ENCODE data around the gene TGFBR3L. TPM values are rescaled to one million over a fixed set of nuclear protein-coding genes. Genes with fewer than 3 reads are reported as not detected.
"Not testable (repeated sequence)": the region's sequence is repeated elsewhere in the genome, so short reads cannot be mapped to it uniquely, and the experiment has no call there.

TGFBR3L gene
- polyA plus RNA-seq, 1 donor (not counting 4 experiments of a cell fraction or from before 2014, with no cell fraction given): 0.28 TPM

GRCh38 chr19:7888145-7888825 is 26.3 kb upstream of the TGFBR3L start, which contains the start of gene LRRC8E:
Gene LRRC8E, plus strand, starts transcription at chr19:7888510. Its CDS starts 7,094 bp downstream, at chr19:7895604.
- no peak for TF ChIP-seq CTCF (optimal IDR thresholded peaks at IDR 0.05 in 1 of 3, IDR thresholded peaks at IDR 0.05 in 1 of 3, conservative IDR thresholded peaks at IDR 0.05 in 1 of 3; ENCODE audit: extremely low read depth in 1 of 3, insufficient read depth in 2 of 3, low read length in 3 of 3)
- no peak for TF ChIP-seq EZH2 (IDR thresholded peaks at IDR 0.05; ENCODE audit: low read length)
- Histone ChIP-seq H3K9me1 (ENCODE audit: control insufficient read depth, extremely low read depth, insufficient read depth, low read length) (no peaks in the 10 kb centered on the region), H2AFZ (ENCODE audit: control insufficient read depth, low read length) (peak within 1 kb of the TSS; percentile 82), H3K36me3 (ENCODE audit: control insufficient read depth in 2 of 2, extremely low read depth in 1 of 2, insufficient read depth in 2 of 2, low read length in 2 of 2) (peaks cover 0 to 2% of the 10 kb centered on the region in 2 experiments), H3K27ac (ENCODE audit: control insufficient read depth, insufficient read depth, low read length) (peak within 1 kb of the TSS; percentile 71), H3K27me3 (ENCODE audit: control insufficient read depth, extremely low read depth, insufficient read depth, low read length) (no peaks in the 10 kb centered on the region), H4K20me1 (ENCODE audit: control insufficient read depth, extremely low read depth, insufficient read depth, low read length) (no peaks in the 10 kb centered on the region), H3K9ac (ENCODE audit: control insufficient read depth, extremely low read depth, insufficient read depth, low read length) (peak within 1 kb of the TSS; percentile 88), H3K9me3 (ENCODE audit: control insufficient read depth, low read depth, low read length) (no peaks in the 10 kb centered on the region), H3K79me2 (ENCODE audit: control insufficient read depth, insufficient read depth, low read length) (peaks cover 14% of the 10 kb centered on the region), H3K4me3 (ENCODE audit: control insufficient read depth in 2 of 3, extremely low read depth in 1 of 3, insufficient read depth in 2 of 3, low read depth in 1 of 3, low read length in 3 of 3) (peak within 1 kb of the TSS; percentile 83 to 92 (median 91)), H3K4me1 (ENCODE audit: control insufficient read depth, extremely low read depth, insufficient read depth, low read length) (peaks cover 10% of the 10 kb centered on the region), H3K4me2 (ENCODE audit: control insufficient read depth, extremely low read depth, insufficient read depth, low read depth, low read length) (peak within 1 kb of the TSS; percentile 98)
- no peak for FAIRE-seq
- DNase-seq (ENCODE audit: low read depth, low spot score): no peak
- dilution Hi-C loops (cut with MboI; ENCODE audit: extremely low pct_ligation_motif_present, low sequenced_read_pairs): no loop called here

GRCh38 chr19:7888826-7889217 is 25.8 kb upstream of the TGFBR3L start:
- peak overlapping the region; percentile 88 for H3K9ac ChIP-seq (ENCODE audit: control insufficient read depth, extremely low read depth, insufficient read depth, low read length)
- H3K4me1 ChIP-seq (ENCODE audit: control insufficient read depth, extremely low read depth, insufficient read depth, low read length): peaks cover 11% of the 10 kb centered on the region
- peak overlapping the region; percentile 82 for H2AFZ ChIP-seq (ENCODE audit: control insufficient read depth, low read length)
- no peaks in the 10 kb centered on the region for H3K9me3 ChIP-seq (ENCODE audit: control insufficient read depth, low read depth, low read length)
- peaks cover 14% of the 10 kb centered on the region for H3K79me2 ChIP-seq (ENCODE audit: control insufficient read depth, insufficient read depth, low read length)
- no peak for FAIRE-seq
- no peak for DNase-seq (ENCODE audit: low read depth, low spot score)
- peaks cover 2 to 3% of the 10 kb centered on the region in 2 experiments for H3K36me3 ChIP-seq (ENCODE audit: control insufficient read depth in 2 of 2, extremely low read depth in 1 of 2, insufficient read depth in 2 of 2, low read length in 2 of 2)
- dilution Hi-C loops (cut with MboI; ENCODE audit: extremely low pct_ligation_motif_present, low sequenced_read_pairs): no loop called here
- TF ChIP-seq EZH2 (IDR thresholded peaks at IDR 0.05; ENCODE audit: low read length) (no peak), CTCF (optimal IDR thresholded peaks at IDR 0.05 in 1 of 3, IDR thresholded peaks at IDR 0.05 in 1 of 3, conservative IDR thresholded peaks at IDR 0.05 in 1 of 3; ENCODE audit: extremely low read depth in 1 of 3, insufficient read depth in 2 of 3, low read length in 3 of 3) (no peak)
- peak overlapping the region; percentile 71 for H3K27ac ChIP-seq (ENCODE audit: control insufficient read depth, insufficient read depth, low read length)
- H3K4me3 ChIP-seq (ENCODE audit: control insufficient read depth in 2 of 3, extremely low read depth in 1 of 3, insufficient read depth in 2 of 3, low read depth in 1 of 3, low read length in 3 of 3): peak overlapping the region; percentile 83 to 92 (median 91)
- H3K4me2 ChIP-seq (ENCODE audit: control insufficient read depth, extremely low read depth, insufficient read depth, low read depth, low read length): peak overlapping the region; percentile 98
- no peaks in the 10 kb centered on the region for H3K27me3 ChIP-seq (ENCODE audit: control insufficient read depth, extremely low read depth, insufficient read depth, low read length)
- H3K9me1 ChIP-seq (ENCODE audit: control insufficient read depth, extremely low read depth, insufficient read depth, low read length): no peaks in the 10 kb centered on the region
- no peaks in the 10 kb centered on the region for H4K20me1 ChIP-seq (ENCODE audit: control insufficient read depth, extremely low read depth, insufficient read depth, low read length)

- H3K9me1 ChIP-seq (ENCODE audit: control insufficient read depth, extremely low read depth, insufficient read depth, low read length); dilution Hi-C loops (cut with MboI; ENCODE audit: extremely low pct_ligation_motif_present, low sequenced_read_pairs); H3K4me2 ChIP-seq (ENCODE audit: control insufficient read depth, extremely low read depth, insufficient read depth, low read depth, low read length); FAIRE-seq; H3K36me3 ChIP-seq (ENCODE audit: control insufficient read depth in 2 of 2, extremely low read depth in 1 of 2, insufficient read depth in 2 of 2, low read length in 2 of 2); H4K20me1 ChIP-seq (ENCODE audit: control insufficient read depth, extremely low read depth, insufficient read depth, low read length); H2AFZ ChIP-seq (ENCODE audit: control insufficient read depth, low read length); H3K4me3 ChIP-seq (ENCODE audit: control insufficient read depth in 2 of 3, extremely low read depth in 1 of 3, insufficient read depth in 2 of 3, low read depth in 1 of 3, low read length in 3 of 3); H3K27me3 ChIP-seq (ENCODE audit: control insufficient read depth, extremely low read depth, insufficient read depth, low read length); H3K9ac ChIP-seq (ENCODE audit: control insufficient read depth, extremely low read depth, insufficient read depth, low read length); DNase-seq (ENCODE audit: low read depth, low spot score); H3K9me3 ChIP-seq (ENCODE audit: control insufficient read depth, low read depth, low read length): not testable (repeated sequence)
- Histone ChIP-seq H3K4me1 (ENCODE audit: control insufficient read depth, extremely low read depth, insufficient read depth, low read length) (peaks cover 35% of the 10 kb centered on the region), H3K79me2 (ENCODE audit: control insufficient read depth, insufficient read depth, low read length) (peaks cover 14% of the 10 kb centered on the region), H3K27ac (ENCODE audit: control insufficient read depth, insufficient read depth, low read length) (peak overlapping the region; percentile 40)
These were observed 21.1 kb upstream of the TGFBR3L start for GRCh38 chr19:7893362-7894101.

Data from keratinocyte (primary cell).